ENCODE measurements around the gene LDLR. TPM values are rescaled to one million over a fixed set of nuclear protein-coding genes. Genes with fewer than 3 reads are reported as not detected.

Gene LDLR
- polyA plus RNA-seq, 2 of the 4 experiments (the other 2 are of a cell fraction) = 29.2 to 55.8 TPM

- POLR2A ChIA-PET = no interaction called here
Measured at GRCh38 chr19:11148001-11148400, 58.7 kb downstream of the LDLR start.

GRCh38 chr19:11151181-11151580, 61.9 kb downstream of the LDLR start:
- WGBS (ENCODE audit: missing lambda C conversion rate) = 97% methylated on average over 7 of the region's 7 CpGs
- Histone ChIP-seq H3K27ac (peak overlapping the region; percentile 79 to 86; a peak in 4 of 6 replicates), H3K4me1 (peaks cover 26% of the 10 kb centered on the region), H3K9me3 (no peaks in the 10 kb centered on the region), H3K4me2 (no peak overlapping the region), H3K4me3 (no peak overlapping the region)
- ATAC-seq (no peak), DNase-seq (ENCODE audit: low read depth in 1 of 2, low spot score in 1 of 2) (no peak), FAIRE-seq (no peak)
- ChIA-PET POLR2A (no interaction called here), CTCF (interaction anchor here (0.8 kb wide), 1 partner anchor 88 kb away, joined by 5 read pairs; no protein-coding TSS in a partner anchor)
- TF ChIP-seq GATA3 (IDR thresholded peaks at IDR 0.05; ENCODE audit: borderline replicate concordance) (no peak), POLR2A (IDR thresholded peaks at IDR 0.05; ENCODE audit: low read length) (no peak), SREBF2 (IDR thresholded peaks at IDR 0.05) (no peak), BCL3 (IDR thresholded peaks at IDR 0.05) (no peak), PBX3 (IDR thresholded peaks at IDR 0.05) (no peak), MAX (IDR thresholded peaks at IDR 0.05) (no peak), CTCF (IDR thresholded peaks at IDR 0.05) (no peak), MAZ (IDR thresholded peaks at IDR 0.05; ENCODE audit: borderline replicate concordance, low read depth, low read length) (no peak), FOSB (CRISPR knock-in tag; IDR thresholded peaks at IDR 0.05) (no peak), ZSCAN20 (CRISPR knock-in tag; IDR thresholded peaks at IDR 0.05) (no peak), HDAC2 (IDR thresholded peaks at IDR 0.05) (no peak), RFX5 (IDR thresholded peaks at IDR 0.05) (no peak)

More at GRCh38 chr19:11148001-11148400, 58.7 kb downstream of the LDLR start:
- WGBS (ENCODE audit: missing lambda C conversion rate) = 92% methylated on average over 14 of the region's 14 CpGs
- ATAC-seq = no peak
- no peak for TF ChIP-seq POLR2A (IDR thresholded peaks at IDR 0.05; ENCODE audit: low read length)
- TF ChIP-seq NR3C1 (IDR thresholded peaks at IDR 0.05) = no peak
- TF ChIP-seq ZSCAN20 (CRISPR knock-in tag; IDR thresholded peaks at IDR 0.05) = no peak
- no peak for TF ChIP-seq EHF (CRISPR knock-in tag; IDR thresholded peaks at IDR 0.05)
- no peak for TF ChIP-seq HEYL (CRISPR knock-in tag; IDR thresholded peaks at IDR 0.05)
- TF ChIP-seq BHLHE40 (IDR thresholded peaks at IDR 0.05; ENCODE audit: low read depth, low read length) = no peak
- TF ChIP-seq ATOH8 (CRISPR knock-in tag; IDR thresholded peaks at IDR 0.05; ENCODE audit: low read depth) = no peak
- no peak for TF ChIP-seq REST (IDR thresholded peaks at IDR 0.05)
- no peak for TF ChIP-seq ZC3H11A (IDR thresholded peaks at IDR 0.05)
- TF ChIP-seq SREBF2 (IDR thresholded peaks at IDR 0.05) = no peak
- H3K4me3 ChIP-seq = no peak overlapping the region
- no peak for FAIRE-seq
- H3K4me2 ChIP-seq = no peak overlapping the region
- CTCF ChIA-PET = interaction anchor here (0.6 to 1.1 kb wide), 3 partner anchors 22 to 211 kb away, joined by 3 read pairs; no protein-coding TSS in a partner anchor
- peaks cover 35% of the 10 kb centered on the region for H3K4me1 ChIP-seq
- no peaks in the 10 kb centered on the region for H3K9me3 ChIP-seq
- H3K27ac ChIP-seq = peak overlapping the region in 1 of 2 experiments; percentile 59; a peak in 2 of 6 replicates
- DNase-seq (ENCODE audit: low read depth in 1 of 2, low spot score in 1 of 2) = no peak
